Measurements from ENCODE around the gene DEFB112.

The DEFB112 gene

DNA sequence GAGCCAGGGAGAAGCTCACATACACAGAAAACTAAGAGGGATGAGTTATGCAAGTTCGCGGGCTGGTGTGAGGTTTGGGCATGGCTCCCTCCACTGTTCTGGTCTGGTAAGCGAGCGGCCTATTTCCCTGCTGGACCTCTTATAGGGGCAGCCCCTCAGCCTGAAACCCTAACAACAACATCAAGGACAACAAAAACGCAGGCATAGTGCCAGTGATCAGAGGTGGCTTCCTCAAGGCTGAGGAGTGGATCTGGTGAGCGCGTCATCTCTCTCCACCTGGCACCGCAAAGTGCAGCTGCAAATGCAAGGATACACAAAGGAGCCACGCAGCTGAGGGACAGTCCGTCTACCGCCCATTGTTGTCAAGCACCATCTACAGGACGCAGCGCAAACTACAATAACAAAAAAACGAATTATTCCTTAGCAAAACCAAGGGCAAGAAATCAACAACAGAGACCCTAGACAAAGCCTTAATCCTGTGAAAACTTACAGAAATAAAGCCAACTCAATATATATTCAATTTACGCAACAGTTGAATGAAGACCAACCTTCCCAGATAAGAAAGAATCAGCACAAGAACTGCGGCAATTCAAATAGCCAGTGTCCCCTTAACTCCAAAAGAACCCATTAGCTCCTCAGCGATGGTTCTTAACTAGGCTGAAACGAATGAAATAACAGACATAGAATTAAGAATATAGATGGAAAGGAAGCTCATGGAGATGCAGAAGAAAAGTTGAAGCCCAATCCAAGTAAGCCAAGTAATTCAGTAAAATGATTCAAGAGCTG is 18.8 kb downstream of the DEFB112 start:
- TF ChIP-seq, protein P1, sequence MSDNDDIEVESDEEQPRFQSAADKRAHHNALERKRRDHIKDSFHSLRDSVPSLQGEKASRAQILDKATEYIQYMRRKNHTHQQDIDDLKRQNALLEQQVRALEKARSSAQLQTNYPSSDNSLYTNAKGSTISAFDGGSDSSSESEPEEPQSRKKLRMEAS (IDR thresholded peaks at IDR 0.05; ENCODE audit: low read depth, low read length), result no peak
- TF ChIP-seq, protein P2, sequence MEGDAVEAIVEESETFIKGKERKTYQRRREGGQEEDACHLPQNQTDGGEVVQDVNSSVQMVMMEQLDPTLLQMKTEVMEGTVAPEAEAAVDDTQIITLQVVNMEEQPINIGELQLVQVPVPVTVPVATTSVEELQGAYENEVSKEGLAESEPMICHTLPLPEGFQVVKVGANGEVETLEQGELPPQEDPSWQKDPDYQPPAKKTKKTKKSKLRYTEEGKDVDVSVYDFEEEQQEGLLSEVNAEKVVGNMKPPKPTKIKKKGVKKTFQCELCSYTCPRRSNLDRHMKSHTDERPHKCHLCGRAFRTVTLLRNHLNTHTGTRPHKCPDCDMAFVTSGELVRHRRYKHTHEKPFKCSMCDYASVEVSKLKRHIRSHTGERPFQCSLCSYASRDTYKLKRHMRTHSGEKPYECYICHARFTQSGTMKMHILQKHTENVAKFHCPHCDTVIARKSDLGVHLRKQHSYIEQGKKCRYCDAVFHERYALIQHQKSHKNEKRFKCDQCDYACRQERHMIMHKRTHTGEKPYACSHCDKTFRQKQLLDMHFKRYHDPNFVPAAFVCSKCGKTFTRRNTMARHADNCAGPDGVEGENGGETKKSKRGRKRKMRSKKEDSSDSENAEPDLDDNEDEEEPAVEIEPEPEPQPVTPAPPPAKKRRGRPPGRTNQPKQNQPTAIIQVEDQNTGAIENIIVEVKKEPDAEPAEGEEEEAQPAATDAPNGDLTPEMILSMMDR (IDR thresholded peaks at IDR 0.05; ENCODE audit: low read depth, low read length), result peak; percentile 30
- no peak overlapping the region for H3K4me3 ChIP-seq (ENCODE audit: low read depth, low read length)
- DNase-seq (ENCODE audit: low read depth), result peak; percentile 32

DNA sequence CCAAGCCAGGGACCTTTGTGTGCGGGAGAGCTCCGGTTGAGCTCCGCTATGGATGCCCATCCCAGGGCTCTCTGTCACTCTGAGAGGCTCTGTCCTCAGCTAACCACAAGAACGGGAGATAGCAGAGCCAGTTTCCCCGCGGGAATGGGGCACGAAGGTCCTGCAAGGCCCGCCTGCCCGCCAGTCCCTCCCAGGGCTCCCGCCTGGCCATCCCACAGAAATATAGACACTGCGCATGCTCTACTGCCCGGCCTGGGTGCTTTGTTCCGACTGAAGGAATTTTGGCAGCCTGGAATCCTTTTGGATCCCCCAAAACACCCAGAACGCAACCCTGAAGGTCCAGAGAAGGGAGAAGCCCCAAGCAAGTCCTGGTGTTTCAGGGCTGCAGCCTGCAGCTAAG is 19.4 kb downstream of the DEFB112 start:
- no peak overlapping the region for H3K4me3 ChIP-seq (ENCODE audit: low read depth, low read length)
- TF ChIP-seq, protein P1 (IDR thresholded peaks at IDR 0.05; ENCODE audit: low read depth, low read length), result no peak
- TF ChIP-seq MYC (IDR thresholded peaks at IDR 0.05; ENCODE audit: low read depth, low read length) (no peak), POLR2A (IDR thresholded peaks at IDR 0.05; ENCODE audit: extremely low read depth, insufficient read length) (no peak)
- TF ChIP-seq, protein P2 (IDR thresholded peaks at IDR 0.05; ENCODE audit: low read depth, low read length), result no peak
- no peak for DNase-seq (ENCODE audit: low read depth)

DNA sequence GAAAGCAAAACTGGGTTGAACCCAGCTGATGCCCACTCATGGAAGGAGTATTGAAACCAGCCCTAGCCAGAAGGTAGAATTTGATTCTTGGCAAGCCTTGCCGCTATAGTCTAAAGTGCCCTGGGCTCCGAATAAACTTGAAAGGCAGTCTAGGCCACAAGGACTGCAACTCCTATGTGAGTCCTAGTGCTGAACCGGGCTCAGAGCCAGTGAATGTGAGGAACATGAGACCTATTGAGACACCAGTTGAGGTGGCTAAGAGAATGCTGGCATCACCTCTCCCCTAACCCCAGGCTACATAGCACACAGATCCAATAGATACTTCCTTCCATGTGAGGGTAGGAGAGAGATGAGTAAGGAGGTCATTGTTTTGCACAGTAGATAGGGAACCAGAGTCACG is 24.5 kb downstream of the DEFB112 start:
- DNase-seq (ENCODE audit: low read depth), result no peak
- TF ChIP-seq POLR2A (IDR thresholded peaks at IDR 0.05; ENCODE audit: extremely low read depth, insufficient read length) (no peak), MYC (IDR thresholded peaks at IDR 0.05; ENCODE audit: low read depth, low read length) (no peak)
- TF ChIP-seq, protein P1 (IDR thresholded peaks at IDR 0.05; ENCODE audit: low read depth, low read length), result no peak
- TF ChIP-seq, protein P2 (IDR thresholded peaks at IDR 0.05; ENCODE audit: low read depth, low read length), result no peak

DNA sequence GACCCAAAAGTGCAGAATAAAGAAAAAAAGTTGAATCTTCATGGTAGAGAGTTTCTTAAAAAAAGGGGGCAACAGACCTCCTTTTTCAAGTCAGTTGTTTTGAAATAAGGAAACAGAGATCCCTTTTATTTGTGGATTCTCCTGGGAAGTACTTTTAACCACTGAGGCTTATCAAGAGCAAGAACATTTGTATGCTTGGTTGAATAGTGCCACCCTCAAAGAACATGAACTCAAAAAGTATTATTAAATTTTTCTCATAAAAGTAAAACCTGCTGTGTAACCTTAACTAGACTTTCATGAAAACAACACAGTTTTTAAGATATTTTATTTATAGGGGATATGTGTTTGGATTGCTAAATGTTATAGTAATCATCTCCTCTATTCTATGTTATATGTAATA is 27.8 kb downstream of the DEFB112 start, which contains the start of gene DEFB110:
TSS of gene DEFB110 (minus strand) at position 101 of the 400 bp plus-strand sequence. CDS start at position 42, 59 bp downstream.
- DNase-seq (ENCODE audit: low read depth), result no peak
- no peak within 1 kb of the TSS for H3K4me3 ChIP-seq (ENCODE audit: low read depth, low read length)
- TF ChIP-seq POLR2A (IDR thresholded peaks at IDR 0.05; ENCODE audit: extremely low read depth, insufficient read length) (no peak), MYC (IDR thresholded peaks at IDR 0.05; ENCODE audit: low read depth, low read length) (no peak)
- TF ChIP-seq, protein P1 (IDR thresholded peaks at IDR 0.05; ENCODE audit: low read depth, low read length), result no peak
- TF ChIP-seq, protein P2 (IDR thresholded peaks at IDR 0.05; ENCODE audit: low read depth, low read length), result no peak

More for the DNA sequence above, 24.5 kb downstream of the DEFB112 start:
- H3K4me3 ChIP-seq (ENCODE audit: low read depth, low read length), result no peak overlapping the region

DNA sequence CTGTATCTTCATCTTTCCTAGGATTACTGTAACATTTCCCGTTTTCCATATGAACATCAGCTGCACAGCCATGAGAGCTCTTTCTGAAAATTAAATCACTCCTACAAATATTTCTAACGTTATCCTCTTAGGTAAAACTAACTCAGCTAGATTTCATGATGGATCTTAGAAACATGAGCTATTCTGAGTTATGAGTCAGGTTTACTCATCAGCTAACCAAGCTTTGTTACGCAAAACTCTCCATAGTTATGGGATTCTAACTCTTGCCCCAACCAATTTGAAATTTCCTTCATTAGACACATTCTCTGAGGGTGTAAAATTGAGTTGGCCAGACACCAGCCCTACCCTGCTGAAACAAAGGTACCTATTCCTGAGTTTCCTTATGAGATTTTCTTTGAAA is 41.9 kb downstream of the DEFB112 start:
- TF ChIP-seq MYC (IDR thresholded peaks at IDR 0.05; ENCODE audit: low read depth, low read length), result no peak
- no peak overlapping the region for H3K4me3 ChIP-seq (ENCODE audit: low read depth, low read length)
- peak; percentile 8 for DNase-seq (ENCODE audit: low read depth)

DNA sequence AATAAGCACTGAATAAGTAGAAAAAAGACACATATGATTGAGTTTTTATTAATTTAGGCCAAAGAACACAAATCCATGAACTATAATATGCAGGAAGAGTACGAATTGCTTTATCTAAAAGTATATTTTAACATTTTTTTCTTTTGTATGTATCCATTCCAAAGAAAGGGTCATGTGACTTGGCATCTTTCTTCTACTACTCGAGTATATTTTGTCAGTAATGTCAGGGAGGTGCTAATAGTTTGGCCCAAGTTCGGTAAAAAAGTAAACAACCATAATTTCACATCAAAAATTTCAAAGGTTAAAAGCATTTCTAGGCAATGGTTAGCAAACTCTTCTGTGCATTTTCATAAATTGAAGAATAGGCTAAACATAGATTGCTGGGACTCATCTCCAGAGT is 46.6 kb downstream of the DEFB112 start:
- no peak for DNase-seq (ENCODE audit: low read depth)
- H3K4me3 ChIP-seq (ENCODE audit: low read depth, low read length), result no peak overlapping the region
- TF ChIP-seq, protein P1 (IDR thresholded peaks at IDR 0.05; ENCODE audit: low read depth, low read length), result no peak
- TF ChIP-seq, protein P2 (IDR thresholded peaks at IDR 0.05; ENCODE audit: low read depth, low read length), result no peak
- TF ChIP-seq MYC (IDR thresholded peaks at IDR 0.05; ENCODE audit: low read depth, low read length), result no peak
- TF ChIP-seq POLR2A (IDR thresholded peaks at IDR 0.05; ENCODE audit: extremely low read depth, insufficient read length), result no peak
